ENCODE data around the gene ENPP1.
"Not testable (repeated sequence)": the region's sequence is repeated elsewhere in the genome, so short reads cannot be mapped to it uniquely, and the experiment has no call there.

The ENPP1 gene

DNA sequence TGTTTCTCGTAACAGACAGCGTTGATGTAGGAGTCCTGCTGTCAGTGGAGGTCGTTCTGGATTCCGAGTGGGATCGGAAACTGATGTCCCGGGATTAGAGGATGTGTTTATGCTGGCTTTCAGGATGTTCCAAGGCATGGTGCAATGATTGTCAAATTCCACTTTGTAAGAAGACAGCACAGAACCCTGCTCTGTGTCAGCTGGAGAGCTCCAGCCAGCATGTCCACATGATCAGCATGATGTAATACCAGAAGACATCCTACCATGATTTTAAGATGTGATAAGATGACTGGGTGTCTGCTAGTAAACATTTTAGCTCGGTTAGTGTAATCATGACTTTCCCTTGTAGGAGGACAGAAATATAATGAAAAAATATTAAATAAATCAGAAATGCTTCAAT, 20.3 kb downstream of the ENPP1 start:
- no peak for DNase-seq (ENCODE audit: low read depth in 2 of 2, low spot score in 1 of 2)

GRCh38 chr6:131828951-131829350, 21.1 kb downstream of the ENPP1 start:
- DNase-seq (ENCODE audit: low read depth in 2 of 2, low spot score in 1 of 2): no peak

DNA sequence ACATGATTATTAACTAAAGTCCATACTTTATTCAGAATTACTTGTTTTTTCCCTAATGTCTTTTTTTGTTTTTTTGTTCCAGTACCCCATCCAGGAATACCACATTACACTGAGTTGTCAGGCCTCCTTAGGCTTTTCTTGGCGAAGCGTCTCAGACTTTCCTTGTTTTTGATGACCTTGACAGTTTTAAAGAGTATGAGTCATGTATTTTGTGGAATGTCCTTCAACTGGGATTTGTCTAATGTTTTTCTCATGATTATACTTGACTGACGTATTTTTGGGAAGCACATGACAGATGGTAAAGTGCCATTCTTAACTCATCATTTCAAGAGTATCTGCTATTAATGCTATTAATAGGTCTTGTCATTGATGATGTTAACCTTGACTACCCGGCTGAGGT, 23.6 kb downstream of the ENPP1 start:
- DNase-seq (ENCODE audit: low read depth in 2 of 2, low spot score in 1 of 2): no peak

DNA sequence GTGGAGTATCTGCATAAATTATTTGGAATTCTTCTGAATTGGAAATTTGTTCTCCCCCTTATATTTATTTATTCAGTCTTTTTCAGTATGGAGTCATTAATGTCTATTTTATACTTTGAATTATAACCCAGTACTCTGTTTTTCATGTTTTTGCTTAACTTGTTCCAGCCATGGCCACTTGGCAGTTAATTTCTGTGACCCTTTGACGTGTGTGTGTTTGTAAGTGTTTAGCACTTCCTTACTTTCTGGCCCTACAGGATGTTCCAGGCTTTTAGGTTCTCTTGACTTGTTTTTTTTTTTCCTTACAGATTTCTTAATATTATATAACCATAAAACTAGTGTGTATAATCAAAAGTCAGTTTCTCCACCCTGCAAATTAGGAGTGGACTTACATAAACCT, 24.1 kb downstream of the ENPP1 start:
- DNase-seq (ENCODE audit: low read depth in 2 of 2, low spot score in 1 of 2): no peak

GRCh38 chr6:131832363-131832762, 24.5 kb downstream of the ENPP1 start:
- no peak for DNase-seq (ENCODE audit: low read depth in 2 of 2, low spot score in 1 of 2)

DNA sequence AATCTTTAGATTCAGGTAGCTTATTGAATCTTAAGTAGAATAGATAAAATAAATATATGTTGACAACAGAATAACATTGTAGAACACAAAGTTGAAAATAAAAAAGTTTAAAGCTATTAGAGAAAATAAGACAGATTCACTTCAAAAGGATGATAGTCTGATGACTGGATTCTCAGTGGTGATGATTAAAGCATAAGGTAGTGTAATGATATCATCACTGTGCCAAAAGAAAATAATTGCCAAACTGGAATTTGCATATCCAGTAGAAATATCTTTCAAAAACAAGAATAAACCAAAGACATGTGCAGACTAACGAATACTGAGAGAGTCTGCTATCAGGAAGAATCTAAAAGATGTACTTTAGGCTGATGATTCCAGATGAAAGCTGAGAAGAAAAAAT, 30.2 kb downstream of the ENPP1 start:
- no peak for DNase-seq (ENCODE audit: low read depth in 2 of 2, low spot score in 1 of 2)

DNA sequence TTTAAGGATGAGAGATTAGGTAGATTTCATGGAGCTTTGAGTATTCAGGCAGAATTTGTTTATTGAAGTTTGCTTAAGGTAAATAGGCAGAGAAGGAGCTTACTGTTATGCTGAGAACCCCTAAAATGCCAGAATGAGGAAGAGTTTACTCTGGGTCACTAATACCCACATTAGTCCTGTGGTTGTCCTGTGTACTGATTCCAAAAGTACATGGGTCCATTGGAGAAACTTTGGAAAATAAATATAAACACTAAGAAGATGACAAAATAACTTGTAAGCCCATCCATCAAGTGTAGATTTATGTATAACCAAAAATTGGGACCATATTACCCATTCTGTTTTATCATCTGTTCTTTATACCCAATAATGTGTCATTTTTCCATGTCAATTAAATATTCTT, 31.6 kb downstream of the ENPP1 start:
- no peak for DNase-seq (ENCODE audit: low read depth in 2 of 2, low spot score in 1 of 2)

DNA sequence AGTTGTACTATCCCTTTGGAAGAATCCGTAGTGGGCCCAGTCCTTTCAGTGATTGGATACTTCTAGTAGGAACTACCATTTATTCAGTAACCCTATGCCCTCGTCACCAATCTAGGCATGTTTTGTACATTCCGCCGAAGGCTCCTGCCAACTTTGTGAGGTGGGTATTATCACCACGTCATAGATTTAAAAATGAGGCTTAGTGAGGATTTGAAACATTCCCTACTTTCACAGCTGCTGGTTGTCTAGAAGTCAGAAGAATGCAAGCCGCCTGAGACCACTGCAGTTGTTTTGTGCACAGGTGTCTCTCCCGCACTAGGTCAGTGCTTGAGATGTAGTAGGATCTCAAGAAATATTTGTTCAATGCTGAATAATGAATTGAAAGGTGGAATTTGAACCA, 32.6 kb downstream of the ENPP1 start:
- DNase-seq (ENCODE audit: low read depth in 2 of 2, low spot score in 1 of 2): no peak

GRCh38 chr6:131840936-131841583, 33.2 kb downstream of the ENPP1 start:
- no peak for DNase-seq (ENCODE audit: low read depth in 2 of 2, low spot score in 1 of 2)

DNA sequence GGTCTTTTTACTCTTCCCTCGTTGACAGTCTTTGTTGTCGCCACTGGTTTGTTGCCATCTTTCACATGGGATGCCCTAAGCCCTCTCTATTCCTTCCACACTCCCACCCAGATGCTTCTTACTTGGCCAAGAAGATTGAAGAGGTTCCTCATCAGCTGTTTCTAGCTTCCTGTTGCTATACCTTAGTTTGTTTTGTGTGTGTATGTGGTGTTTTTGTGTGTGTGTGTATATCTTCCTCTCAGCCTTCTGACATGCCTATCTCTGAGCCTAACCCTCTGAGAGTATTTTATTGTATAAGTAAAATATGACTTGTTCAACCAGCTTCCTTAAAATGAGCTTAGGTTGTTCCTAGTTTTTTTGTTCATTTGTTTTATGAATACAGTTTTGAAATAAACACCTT, 35.9 kb downstream of the ENPP1 start:
- no peak for DNase-seq (ENCODE audit: low read depth in 2 of 2, low spot score in 1 of 2)

- no peak for DNase-seq (ENCODE audit: low read depth in 2 of 2, low spot score in 1 of 2)
Measured at GRCh38 chr6:131844243-131844841, 36.5 kb downstream of the ENPP1 start.

DNA sequence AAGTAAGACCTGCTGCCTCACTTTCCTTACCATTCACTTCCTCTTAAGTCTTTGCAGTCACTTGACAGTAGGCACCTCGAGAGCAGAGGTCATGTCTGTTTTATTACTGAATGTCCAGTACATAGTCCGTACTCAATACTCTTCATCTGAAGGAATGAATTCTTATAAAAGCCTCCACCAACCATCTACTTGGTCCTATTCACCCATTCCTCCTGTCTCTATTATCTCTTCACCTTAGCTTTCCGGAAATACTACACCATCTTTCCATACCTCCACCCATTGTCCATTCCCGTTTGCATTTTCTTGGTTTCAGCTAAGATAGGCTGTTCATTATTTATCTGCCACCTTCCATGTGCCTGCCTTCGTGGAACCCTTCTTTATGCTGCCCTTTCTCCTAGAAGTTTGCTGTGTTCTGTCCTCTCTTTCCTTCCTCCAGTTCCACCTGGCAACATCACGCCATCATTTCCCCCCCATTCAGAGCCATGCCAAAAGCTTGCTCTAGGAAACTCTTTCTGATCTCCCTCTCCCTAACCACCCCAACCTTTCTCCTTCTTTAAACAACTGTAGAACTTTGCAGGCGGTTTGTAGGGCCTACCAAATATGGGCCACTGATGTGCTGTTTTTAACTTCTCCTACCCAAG, 38.3 kb downstream of the ENPP1 start:
- no peak for DNase-seq (ENCODE audit: low read depth in 2 of 2, low spot score in 1 of 2)

- no peak for DNase-seq (ENCODE audit: low read depth in 2 of 2, low spot score in 1 of 2)
Measured at GRCh38 chr6:131846905-131847304, 39.1 kb downstream of the ENPP1 start.

GRCh38 chr6:131849799-131850198, 42.0 kb downstream of the ENPP1 start:
- DNase-seq (ENCODE audit: low read depth in 2 of 2, low spot score in 1 of 2): no peak

DNA sequence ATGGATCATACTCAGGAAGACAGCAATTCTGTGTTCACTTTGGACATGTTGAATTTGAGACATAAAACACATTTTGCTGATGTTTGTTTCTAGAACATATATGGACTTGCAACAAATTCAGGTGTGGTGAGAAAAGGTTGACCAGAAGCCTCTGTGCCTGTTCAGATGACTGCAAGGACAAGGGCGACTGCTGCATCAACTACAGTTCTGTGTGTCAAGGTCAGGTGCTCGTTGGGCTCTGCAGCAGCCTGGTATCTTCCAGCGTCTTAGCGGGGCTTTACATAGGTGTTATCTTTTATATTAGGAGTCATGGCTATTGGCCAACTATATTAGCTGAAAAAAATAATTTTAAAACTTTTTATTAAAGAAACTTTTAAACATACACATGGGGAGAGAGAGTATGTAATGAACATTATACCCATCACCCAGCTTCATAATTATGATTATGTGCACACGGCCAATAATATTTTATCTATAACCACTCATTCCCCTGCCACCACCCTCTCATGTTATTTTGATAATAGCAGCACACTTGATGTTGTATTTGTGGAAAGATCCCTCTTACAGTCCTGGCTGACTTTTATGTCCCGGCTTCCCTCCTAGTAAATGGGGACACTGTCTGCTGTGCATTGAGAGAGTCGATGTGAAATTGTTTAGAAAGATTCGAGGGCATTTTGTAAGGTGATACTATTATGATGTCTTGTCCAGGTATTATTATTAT, 43.4 kb downstream of the ENPP1 start:
- DNase-seq (ENCODE audit: low read depth in 2 of 2, low spot score in 1 of 2): no peak

DNA sequence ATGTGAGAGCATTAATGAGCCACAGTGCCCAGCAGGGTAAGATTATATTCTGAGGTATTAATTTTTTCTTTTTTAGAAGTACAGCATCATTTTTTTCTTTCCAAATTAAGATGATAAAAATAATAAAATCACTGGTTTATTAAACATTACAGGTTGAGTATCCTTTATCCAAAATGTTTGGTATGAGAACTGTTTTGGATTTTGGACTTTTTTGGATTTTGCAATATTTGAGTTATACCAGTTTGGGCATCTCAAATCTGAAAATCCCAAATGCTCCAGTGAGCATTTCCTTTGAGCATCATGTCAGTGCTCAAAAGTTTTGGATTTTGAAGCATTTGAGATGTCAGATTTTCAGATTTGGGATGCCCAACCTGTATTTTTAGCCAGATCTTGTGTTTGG, 44.4 kb downstream of the ENPP1 start:
- no peak for DNase-seq (ENCODE audit: low read depth in 2 of 2, low spot score in 1 of 2)

DNA sequence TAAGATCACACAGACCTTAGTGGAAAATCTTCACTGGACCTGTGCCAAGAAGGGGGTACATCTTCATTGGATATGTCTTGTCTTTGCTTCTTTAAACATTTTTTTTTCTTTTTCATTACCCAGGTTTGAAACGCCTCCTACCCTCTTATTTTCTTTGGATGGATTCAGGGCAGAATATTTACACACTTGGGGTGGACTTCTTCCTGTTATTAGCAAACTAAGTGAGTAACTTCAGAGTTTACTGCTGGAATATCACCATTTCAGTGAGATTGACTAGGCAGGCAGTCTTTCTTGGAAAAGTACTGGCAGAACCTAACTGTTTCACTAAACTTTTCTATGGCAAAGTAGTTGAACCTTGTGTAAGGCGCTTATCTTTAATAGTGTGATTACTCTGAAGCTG, 47.0 kb downstream of the ENPP1 start:
- no peak for DNase-seq (ENCODE audit: low read depth in 2 of 2, low spot score in 1 of 2)

GRCh38 chr6:131858765-131859415, 51.1 kb downstream of the ENPP1 start:
- no peak for DNase-seq (ENCODE audit: low read depth in 2 of 2, low spot score in 1 of 2)

DNA sequence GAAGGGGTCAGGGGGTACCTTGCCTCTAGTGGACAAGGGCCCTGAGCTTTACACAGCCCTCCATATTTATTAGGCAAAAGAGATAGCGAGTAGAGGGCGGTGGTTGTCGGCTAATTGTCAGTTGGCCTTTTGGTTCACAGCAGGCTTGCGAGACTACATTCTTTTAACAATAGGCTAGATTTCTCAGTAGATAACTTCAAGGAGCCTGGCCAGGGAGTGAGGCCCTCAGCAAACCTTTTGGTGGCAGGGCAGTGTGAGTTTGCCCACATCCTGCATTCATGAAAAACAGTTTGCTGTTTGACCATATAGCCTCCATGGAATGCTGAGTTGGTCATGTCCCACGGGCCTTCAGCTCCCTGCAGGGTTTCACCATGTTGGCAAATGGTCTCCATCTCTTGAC, 51.8 kb downstream of the ENPP1 start:
- DNase-seq (ENCODE audit: low read depth in 2 of 2, low spot score in 1 of 2): not testable (repeated sequence)

DNA sequence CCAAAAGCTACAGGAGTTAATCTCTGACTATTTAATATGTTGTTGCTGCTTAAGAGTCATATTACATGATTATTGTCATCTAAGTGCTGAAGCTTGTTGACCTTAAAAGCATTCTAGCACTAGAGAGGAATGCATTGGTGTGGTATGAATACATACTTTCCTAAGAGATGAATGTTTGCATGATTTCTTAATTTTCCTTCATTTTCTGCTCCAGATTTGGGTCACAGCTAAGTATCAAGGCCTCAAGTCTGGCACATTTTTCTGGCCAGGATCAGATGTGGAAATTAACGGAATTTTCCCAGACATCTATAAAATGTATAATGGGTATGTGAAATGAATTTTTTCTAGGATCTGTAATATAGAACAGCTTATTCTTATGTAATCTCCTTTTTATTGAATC, 53.6 kb downstream of the ENPP1 start:
- DNase-seq (ENCODE audit: low read depth in 2 of 2, low spot score in 1 of 2): no peak

- DNase-seq (ENCODE audit: low read depth in 2 of 2, low spot score in 1 of 2): no peak
Measured at GRCh38 chr6:131862476-131862875, 54.7 kb downstream of the ENPP1 start.

- no peak for DNase-seq (ENCODE audit: low read depth in 2 of 2, low spot score in 1 of 2)
Measured at GRCh38 chr6:131867744-131868143, 59.9 kb downstream of the ENPP1 start.

Measured in stimulated activated CD8-positive, alpha-beta memory T cell treated with anti-CD3 and anti-CD28 coated beads, Interleukin-4, amount 100 ng/mL, for 4 hours (primary cell).